Mucosa of descending colon (tissue), 3 donors: ENCODE data around the gene TDP1. TPM values are rescaled to one million over a fixed set of nuclear protein-coding genes. Genes with fewer than 3 reads are reported as not detected.
"Not testable (repeated sequence)": the region's sequence is repeated elsewhere in the genome, so short reads cannot be mapped to it uniquely, and the experiment has no call there.

Source experiments
- ATAC-seq: fragments of 200-7000 bp; cut with Tn5 transposase; one replicate; pipeline ENCODE4 v1.9.1; 2020; ENCODE audit warnings: mild to moderate bottlenecking, moderate library complexity
- DNase-seq, 3 donors: peaks; one replicate each; pipeline ENCODE4 v3.0.0-alpha.2; 2020
- H3K36me3 ChIP-seq: fragments of 200-600 bp; one replicate; pipeline ENCODE4 v1.8.0; 2021; ENCODE audit warnings: low read depth, mild to moderate bottlenecking
- H3K4me1 ChIP-seq: fragments of 200-600 bp; one replicate; pipeline ENCODE4 v1.8.0; 2021; ENCODE audit warnings: low read depth, mild to moderate bottlenecking
- H3K4me3 ChIP-seq: fragments of 200-600 bp; one replicate; pipeline ENCODE4 v1.8.0; 2021; ENCODE audit warnings: mild to moderate bottlenecking
- H3K9me3 ChIP-seq: fragments of 200-600 bp; one replicate; pipeline ENCODE4 v1.8.0; 2021; ENCODE audit warnings: mild to moderate bottlenecking
- intact Hi-C, 2 donors: fragments of 100-400 bp; cut with DNase I in 1 of 2; cut with micrococcal nuclease in 1 of 2; formaldehyde crosslinking; loops; one replicate each; pipeline versions ENCODE4 v1.11.0 to v1.11.1; 2022; cut with DNase I, micrococcal nuclease
- total RNA-seq, 3 donors: library from RNA; stranded (reverse); fragmentation: NEBNext Ultra II Directional in 2 of 3; extraction: Animal tissue kit (Norgen Biotek cat#: 25700) in 2 of 3; gene quantifications; one replicate each; pipeline versions ENCODE4 v1.2.1 to v1.2.4, GENCODE V29; 2021 to 2023
- TF ChIP-seq, protein P1 (sequence below): fragments of 200-600 bp; IDR thresholded peaks from one replicate; pipeline ENCODE4 v1.8.0; 2022; ENCODE audit warnings: antibody characterized with exemption, mild to moderate bottlenecking
- donor health status: DM: no; HTN: no; CAD: no; lungs with moderate emphysema.
- donor health status: DM: no; HTN: no; CAD: no.
- donor health status: DM: no; HTN: yes; CAD: no.

TDP1 gene
- total RNA-seq, 3 donors from 2014 or later: 12.6 to 19.0 (median 14.2) TPM

DNA sequence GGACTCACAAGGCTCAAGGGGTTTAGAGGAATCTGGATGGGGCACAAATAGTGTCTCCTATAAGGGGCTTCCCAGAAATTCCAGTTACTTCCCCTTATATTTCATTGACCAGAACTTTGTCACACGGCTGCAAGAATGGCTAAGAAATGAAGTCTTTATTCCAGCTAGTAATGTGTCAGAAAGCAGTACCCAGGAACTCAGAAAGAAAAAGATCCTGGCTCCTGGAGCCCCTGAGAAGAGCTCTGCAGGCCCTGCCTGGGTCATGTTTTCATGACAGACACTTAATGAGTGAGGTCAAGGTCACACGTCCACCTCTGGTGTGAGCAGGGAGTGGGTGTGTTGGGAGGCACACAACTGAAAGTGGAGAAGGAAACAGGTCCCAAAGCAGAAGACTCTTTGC, 123.8 kb downstream of the TDP1 start:
- no peaks in the 10 kb centered on the region for H3K9me3 ChIP-seq
- no peaks in the 10 kb centered on the region for H3K4me1 ChIP-seq
- intact Hi-C loops: no loop called here
- TF ChIP-seq, protein P1, sequence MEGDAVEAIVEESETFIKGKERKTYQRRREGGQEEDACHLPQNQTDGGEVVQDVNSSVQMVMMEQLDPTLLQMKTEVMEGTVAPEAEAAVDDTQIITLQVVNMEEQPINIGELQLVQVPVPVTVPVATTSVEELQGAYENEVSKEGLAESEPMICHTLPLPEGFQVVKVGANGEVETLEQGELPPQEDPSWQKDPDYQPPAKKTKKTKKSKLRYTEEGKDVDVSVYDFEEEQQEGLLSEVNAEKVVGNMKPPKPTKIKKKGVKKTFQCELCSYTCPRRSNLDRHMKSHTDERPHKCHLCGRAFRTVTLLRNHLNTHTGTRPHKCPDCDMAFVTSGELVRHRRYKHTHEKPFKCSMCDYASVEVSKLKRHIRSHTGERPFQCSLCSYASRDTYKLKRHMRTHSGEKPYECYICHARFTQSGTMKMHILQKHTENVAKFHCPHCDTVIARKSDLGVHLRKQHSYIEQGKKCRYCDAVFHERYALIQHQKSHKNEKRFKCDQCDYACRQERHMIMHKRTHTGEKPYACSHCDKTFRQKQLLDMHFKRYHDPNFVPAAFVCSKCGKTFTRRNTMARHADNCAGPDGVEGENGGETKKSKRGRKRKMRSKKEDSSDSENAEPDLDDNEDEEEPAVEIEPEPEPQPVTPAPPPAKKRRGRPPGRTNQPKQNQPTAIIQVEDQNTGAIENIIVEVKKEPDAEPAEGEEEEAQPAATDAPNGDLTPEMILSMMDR: no peak
- no peak for DNase-seq
- no peak for ATAC-seq
- H3K36me3 ChIP-seq: no peaks in the 10 kb centered on the region
- no peak overlapping the region for H3K4me3 ChIP-seq

DNA sequence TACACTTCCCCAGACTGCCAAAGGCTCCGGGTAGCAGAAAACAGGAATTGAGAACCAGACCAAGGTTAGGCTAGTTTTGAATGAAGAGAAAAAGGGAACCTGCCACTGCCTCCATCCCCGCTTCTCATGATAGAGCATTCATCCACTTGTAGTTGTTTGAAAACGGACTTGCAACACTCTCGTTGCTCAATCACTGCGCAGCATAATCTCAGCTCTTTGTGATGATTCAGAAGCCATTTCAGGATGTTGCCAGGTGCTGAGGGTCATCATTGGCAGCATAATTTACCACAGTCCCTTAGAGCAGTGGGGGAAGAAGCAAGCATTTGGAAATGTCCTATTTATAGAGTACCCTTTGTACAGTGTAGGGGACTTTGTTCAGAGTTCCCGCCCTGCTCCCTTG, 131.7 kb downstream of the TDP1 start:
- DNase-seq (peak in 1 of 3 donors; percentile 33), ATAC-seq (peak; percentile 40)
- no peak overlapping the region for H3K4me3 ChIP-seq
- TF ChIP-seq, protein P1: no peak
- intact Hi-C loops: no loop called here
- H3K9me3 ChIP-seq: no peaks in the 10 kb centered on the region
- no peaks in the 10 kb centered on the region for H3K36me3 ChIP-seq
- no peaks in the 10 kb centered on the region for H3K4me1 ChIP-seq

DNA sequence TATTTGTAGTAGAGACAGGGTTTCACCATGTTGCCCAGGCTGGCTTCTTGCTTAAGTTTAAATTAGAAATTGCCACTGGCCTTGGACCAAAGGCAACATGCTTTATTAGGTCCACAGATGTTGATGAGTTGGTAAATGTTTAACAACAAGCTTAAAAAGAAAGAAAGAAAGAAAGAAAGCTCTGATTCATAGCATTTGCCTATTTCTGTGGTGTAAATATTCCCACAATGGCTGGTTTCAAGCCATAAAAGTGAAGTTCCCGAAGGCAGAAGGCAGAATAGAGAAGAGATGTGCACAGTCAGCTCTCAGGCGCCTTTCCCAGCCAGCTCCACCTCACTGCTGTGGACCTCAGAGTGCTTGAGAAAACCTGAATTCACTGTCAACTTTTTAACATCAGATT, 132.4 kb downstream of the TDP1 start:
- Histone ChIP-seq H3K4me3 (no peak overlapping the region), H3K4me1 (no peaks in the 10 kb centered on the region), H3K9me3 (no peaks in the 10 kb centered on the region), H3K36me3 (no peaks in the 10 kb centered on the region)
- no peak for DNase-seq
- TF ChIP-seq, protein P1: no peak
- no peak for ATAC-seq
- intact Hi-C loops: no loop called here

DNA sequence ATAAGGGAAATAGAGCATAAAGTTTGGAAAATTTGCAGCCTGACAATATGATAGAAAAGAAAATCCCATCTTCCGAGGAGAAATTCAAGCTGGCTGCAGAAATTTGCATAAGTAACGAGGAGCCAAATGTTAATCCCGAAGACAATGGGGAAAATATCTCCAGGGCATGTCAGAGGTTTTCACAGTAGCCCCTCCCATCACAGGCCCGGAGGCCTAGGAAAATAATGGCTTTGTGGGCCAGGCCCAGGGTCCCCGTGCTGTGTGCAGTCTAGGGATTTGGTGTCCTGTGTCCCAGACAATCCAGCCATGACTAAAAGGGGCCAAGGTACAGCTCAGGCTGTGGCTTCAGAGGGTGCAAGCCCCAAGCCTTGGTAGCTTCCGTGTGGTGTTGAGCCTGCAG, 133.8 kb downstream of the TDP1 start:
- DNase-seq, H3K36me3 ChIP-seq, H3K9me3 ChIP-seq, H3K4me1 ChIP-seq, intact Hi-C loops, ATAC-seq, H3K4me3 ChIP-seq: not testable (repeated sequence)

DNA sequence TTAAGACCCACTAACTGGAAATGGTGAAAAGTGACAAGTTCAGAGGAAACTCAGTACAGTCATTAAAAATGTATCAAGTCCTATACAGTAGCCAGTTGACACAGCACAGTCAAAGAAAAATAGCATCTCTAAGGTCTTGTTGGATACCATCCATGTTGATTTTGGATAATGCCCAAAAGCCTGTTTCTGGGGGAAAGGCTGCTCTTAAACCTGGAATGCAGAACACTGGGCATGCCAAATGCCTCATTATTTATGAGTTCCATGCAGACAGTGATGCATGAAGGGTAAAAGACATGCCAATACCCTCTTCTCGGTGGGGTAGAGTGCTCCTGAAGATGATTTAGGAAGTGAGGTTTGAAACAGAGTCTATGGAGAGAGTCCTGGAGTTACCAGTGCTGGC, 135.7 kb downstream of the TDP1 start:
- H3K4me3 ChIP-seq: no peak overlapping the region
- no peak for ATAC-seq
- no peaks in the 10 kb centered on the region for H3K36me3 ChIP-seq
- TF ChIP-seq, protein P1: no peak
- no peak for DNase-seq
- intact Hi-C loops: no loop called here
- no peaks in the 10 kb centered on the region for H3K9me3 ChIP-seq
- no peaks in the 10 kb centered on the region for H3K4me1 ChIP-seq

DNA sequence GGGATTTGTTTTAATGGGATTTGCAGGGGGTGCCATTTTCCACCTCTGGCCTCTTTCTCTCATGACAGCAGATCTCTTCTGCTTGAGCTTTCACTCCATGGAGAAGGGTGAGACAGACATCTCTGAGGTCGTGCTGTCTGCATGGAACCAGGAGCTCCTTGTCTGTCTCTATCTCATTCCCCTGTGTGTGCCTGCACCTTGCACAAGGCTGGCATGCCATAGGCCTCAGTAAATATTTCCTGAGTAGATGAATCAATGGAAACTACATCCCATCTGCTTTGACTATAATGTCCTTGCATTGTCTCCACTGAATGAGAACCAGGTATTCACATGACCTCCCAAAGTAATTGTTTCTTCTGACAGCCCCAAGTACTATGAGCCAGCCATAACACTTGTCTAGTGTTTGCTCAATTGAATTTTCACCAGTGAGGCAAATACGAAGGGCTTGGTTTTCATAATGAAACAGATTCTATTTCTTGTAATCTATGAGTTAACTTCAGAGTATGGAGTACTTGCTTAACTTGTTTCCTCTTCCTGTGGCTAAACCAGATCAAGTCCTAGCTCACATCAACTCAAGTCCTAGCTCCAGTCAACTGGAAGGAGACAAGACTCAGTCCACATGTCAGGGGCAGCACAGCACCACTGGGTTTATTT, 138.3 kb downstream of the TDP1 start:
- no peak for DNase-seq
- intact Hi-C loops: no loop called here
- H3K4me3 ChIP-seq: no peak overlapping the region
- H3K36me3 ChIP-seq: no peaks in the 10 kb centered on the region
- H3K9me3 ChIP-seq: no peaks in the 10 kb centered on the region
- no peaks in the 10 kb centered on the region for H3K4me1 ChIP-seq
- ATAC-seq: no peak
- TF ChIP-seq, protein P1: no peak

Other genes starting within 250 kb of the TDP1 start
- gene EFCAB11, start 1.2 kb upstream of the TDP1 start, total RNA-seq: 10 to 100 TPM in 1 of 3 donors, 1 to 10 TPM in 2; 6.0 to 10.2 (median 6.3) TPM
- under 1 TPM; 0.25 to 0.67 (median 0.29) TPM for gene KCNK13, start 106.1 kb downstream of the TDP1 start, total RNA-seq